H1 (cell line): ENCODE results near the gene FAM136A. TPM values are rescaled to one million over a fixed set of nuclear protein-coding genes. Genes with fewer than 3 reads are reported as not detected.

Source experiments
- CTCF ChIA-PET: fragments of 300-600 bp; sonication (Branson Sonifier 250); formaldehyde crosslinking; loops from one replicate; lab custom pipeline; 2021; ENCODE audit not compliant: partially characterized antibody; lab: Charles Lee
- POLR2A ChIA-PET: fragments of 300-600 bp; sonication (Branson Sonifier 250); formaldehyde crosslinking; loops from one replicate; lab custom pipeline; 2021; ENCODE audit warnings: inconsistent platforms; ENCODE audit not compliant: partially characterized antibody; lab: Charles Lee
- DNase-seq, 2 experiments: peaks; one replicate each; pipeline versions ENCODE4 v3.0.0 to v3.0.0-alpha.2; 2010 to 2022; ENCODE audit warnings: low spot score in 2 of 2, low read depth in 1 of 2, mixed read lengths in 1 of 2
- FAIRE-seq: peaks from 2 replicates; lab custom pipeline; 2011; peaks lifted over from hg19 to GRCh38; lab: Jason Lieb, UNC
- H2AFZ ChIP-seq: 2 replicates; pipeline ENCODE4 v1.8.1; 2012; ENCODE audit warnings: low read length, inconsistent platforms
- H2AK5ac ChIP-seq: 2 replicates; pipeline ENCODE4 v1.6.1; 2013; ENCODE audit warnings: low read depth, low read length
- H2BK120ac ChIP-seq: replicated peaks from 2 replicates; pipeline ENCODE3; 2013; ENCODE audit warnings: low read depth, low read length, inconsistent platforms
- H2BK12ac ChIP-seq: 2 replicates; pipeline ENCODE4 v1.6.1; 2013; ENCODE audit warnings: low read depth, low read length
- H2BK15ac ChIP-seq: 2 replicates; pipeline ENCODE4 v1.6.1; 2013; ENCODE audit warnings: low read length
- H2BK20ac ChIP-seq: 2 replicates; pipeline ENCODE4 v1.6.1; 2013; ENCODE audit warnings: low read length
- H2BK5ac ChIP-seq: 2 replicates; pipeline ENCODE4 v1.6.1; 2013; ENCODE audit warnings: low read depth, low read length
- H3K14ac ChIP-seq: 2 replicates; pipeline ENCODE4 v1.6.1; 2013; ENCODE audit warnings: inconsistent platforms; ENCODE audit not compliant: insufficient read length
- H3K18ac ChIP-seq: 2 replicates; pipeline ENCODE4 v1.6.1; 2013; ENCODE audit warnings: low read length; ENCODE audit errors: extremely low read depth
- H3K23ac ChIP-seq: 2 replicates; pipeline ENCODE4 v1.6.1; 2013; ENCODE audit warnings: inconsistent platforms; ENCODE audit not compliant: insufficient read length
- H3K23me2 ChIP-seq: 2 replicates; pipeline ENCODE4 v1.6.1; 2013; ENCODE audit warnings: low read depth, low read length
- H3K27ac ChIP-seq: 2 replicates; pipeline ENCODE4 v1.6.1; 2011; ENCODE audit warnings: low read depth, low read length, inconsistent platforms
- H3K27me3 ChIP-seq, 4 experiments: replicated peaks in 1 of 4; 1 replicate in 1 of 4; 2 replicates in 3 of 4; pipeline versions ENCODE4 v1.6.1 to v1.8.1; 2011 to 2013; ENCODE audit warnings: low read length in 3 of 4, mild to moderate bottlenecking in 3 of 4, inconsistent platforms in 2 of 4, mixed read lengths in 2 of 4, moderate library complexity in 1 of 4; ENCODE audit not compliant: control insufficient read depth in 3 of 4, insufficient read depth in 3 of 4; ENCODE audit errors: extremely low read depth in 1 of 4
- H3K36me3 ChIP-seq, 4 experiments: 2 replicates each; pipeline versions ENCODE4 v1.6.1 to v1.8.1; 2011 to 2013; ENCODE audit warnings: mild to moderate bottlenecking in 4 of 4, low read length in 3 of 4, moderate library complexity in 2 of 4, control low read depth in 1 of 4, inconsistent platforms in 1 of 4; ENCODE audit not compliant: insufficient read depth in 4 of 4, control insufficient read depth in 2 of 4
- H3K4ac ChIP-seq: replicated peaks from 2 replicates; pipeline ENCODE3; 2013; ENCODE audit warnings: low read length, low read depth, mixed read lengths, inconsistent platforms; ENCODE audit not compliant: insufficient read length
- H3K4me1 ChIP-seq, 4 experiments: replicated peaks in 1 of 4; 1 replicate in 1 of 4; 2 replicates in 3 of 4; pipeline versions ENCODE4 v1.6.1 to v1.8.1; 2011 to 2013; ENCODE audit warnings: low read length in 3 of 4, inconsistent platforms in 2 of 4, mixed read lengths in 1 of 4; ENCODE audit not compliant: insufficient read depth in 4 of 4, control insufficient read depth in 3 of 4
- H3K4me2 ChIP-seq, 2 experiments: 2 replicates each; pipeline versions ENCODE4 v1.6.1 to v1.8.1; 2011 to 2013; ENCODE audit warnings: low read depth in 2 of 2, low read length in 2 of 2, control low read depth in 1 of 2, inconsistent platforms in 1 of 2, mild to moderate bottlenecking in 1 of 2; ENCODE audit not compliant: insufficient read depth in 1 of 2
- H3K4me3 ChIP-seq, 4 experiments: fragments of 200-600, 300-600 bp in 1 of 4; sonication (generic), shearing (Covaris generic), sonication (Bioruptor Twin) in 1 of 4; 2 replicates each; pipeline versions ENCODE4 v1.5.1 to v1.8.1; 2011 to 2016; ENCODE audit warnings: low read length in 4 of 4, low read depth in 3 of 4, control low read depth in 2 of 4, inconsistent platforms in 2 of 4, mild to moderate bottlenecking in 2 of 4, mixed read lengths in 1 of 4, moderate library complexity in 1 of 4; ENCODE audit not compliant: insufficient read depth in 2 of 4; ENCODE audit errors: extremely low read depth in 1 of 4
- H3K56ac ChIP-seq: replicated peaks from 2 replicates; pipeline ENCODE3; 2013; ENCODE audit warnings: low read depth, mild to moderate bottlenecking, mixed read lengths, low read length, inconsistent platforms; ENCODE audit not compliant: insufficient read length
- H3K79me1 ChIP-seq: 2 replicates; pipeline ENCODE4 v1.6.1; 2013; ENCODE audit warnings: low read depth, low read length, control low read depth
- H3K79me2 ChIP-seq, 2 experiments: 2 replicates each; pipeline versions ENCODE4 v1.6.1 to v1.8.1; 2012 to 2013; ENCODE audit warnings: low read length in 2 of 2, mild to moderate bottlenecking in 2 of 2, inconsistent platforms in 1 of 2; ENCODE audit not compliant: insufficient read depth in 2 of 2, control insufficient read depth in 1 of 2
- H3K9ac ChIP-seq, 4 experiments: replicated peaks in 1 of 4; 1 replicate in 1 of 4; 2 replicates in 3 of 4; pipeline versions ENCODE4 v1.6.1 to v1.8.1; 2011 to 2013; ENCODE audit warnings: low read depth in 3 of 4, low read length in 3 of 4, control low read depth in 2 of 4, mild to moderate bottlenecking in 2 of 4, moderate library complexity in 2 of 4, inconsistent platforms in 1 of 4; ENCODE audit errors: extremely low read depth in 1 of 4
- H3K9me3 ChIP-seq, 2 experiments: 2 replicates each; pipeline versions ENCODE4 v1.6.1 to v1.8.1; 2012 to 2013; ENCODE audit warnings: mild to moderate bottlenecking in 2 of 2, moderate library complexity in 2 of 2, control low read depth in 1 of 2, inconsistent platforms in 1 of 2, low read depth in 1 of 2, low read length in 1 of 2, mixed read lengths in 1 of 2; ENCODE audit not compliant: insufficient read depth in 2 of 2
- H4K20me1 ChIP-seq, 2 experiments: replicated peaks in 1 of 2; 2 replicates each; pipeline versions ENCODE3 to v1.8.1; 2011 to 2013; ENCODE audit warnings: inconsistent platforms in 2 of 2, low read length in 2 of 2, mild to moderate bottlenecking in 1 of 2; ENCODE audit not compliant: insufficient read depth in 2 of 2, control insufficient read depth in 1 of 2
- H4K5ac ChIP-seq: 2 replicates; pipeline ENCODE4 v1.6.1; 2013; ENCODE audit warnings: low read length, low read depth, mixed read lengths, inconsistent platforms; ENCODE audit not compliant: insufficient read length
- H4K8ac ChIP-seq: 2 replicates; pipeline ENCODE4 v1.8.0; 2013; ENCODE audit warnings: mild to moderate bottlenecking, moderate library complexity, low read length, inconsistent platforms; ENCODE audit not compliant: insufficient read depth; ENCODE audit errors: extremely low read depth
- H4K91ac ChIP-seq: replicated peaks from 2 replicates; pipeline ENCODE3; 2013; ENCODE audit warnings: low read length, mixed read lengths, inconsistent platforms; ENCODE audit not compliant: insufficient read length
- BCL11A ChIP-seq, 2 experiments: IDR thresholded peaks; one replicate each; pipeline ENCODE4 v1.6.1; 2011; ENCODE audit warnings: low read depth in 2 of 2, low read length in 2 of 2, mild to moderate bottlenecking in 2 of 2
- BRCA1 ChIP-seq: IDR thresholded peaks from 2 replicates; pipeline ENCODE4 v1.6.1; 2012; ENCODE audit warnings: low read depth, low read length, improper control_type of control experiment
- CBX8 ChIP-seq: fragments of 300-800, 300-1000 bp; sonication (generic); IDR thresholded peaks from 2 replicates; pipeline ENCODE4 v1.7.1; 2016; ENCODE audit warnings: low read depth, low read length, borderline replicate concordance
- E2F6 ChIP-seq: IDR thresholded peaks from 2 replicates; pipeline ENCODE4 v1.6.1; 2012; ENCODE audit warnings: inconsistent platforms
- MAFK ChIP-seq: IDR thresholded peaks from 2 replicates; pipeline ENCODE4 v1.6.1; 2012; ENCODE audit warnings: low read depth, mild to moderate bottlenecking, improper control_type of control experiment, low read length
- NANOG ChIP-seq: IDR thresholded peaks from 2 replicates; pipeline ENCODE4 v1.6.1; 2011; ENCODE audit warnings: low read length, low read depth, mild to moderate bottlenecking, inconsistent platforms; ENCODE audit not compliant: insufficient read depth, poor library complexity, severe bottlenecking
- POLR2A ChIP-seq, 2 experiments: IDR thresholded peaks; 1 replicate in 1 of 2; 2 replicates in 1 of 2; pipeline ENCODE4 v1.6.1; 2011; ENCODE audit warnings: low read depth in 2 of 2, low read length in 2 of 2, mild to moderate bottlenecking in 2 of 2; ENCODE audit errors: control extremely low read depth in 1 of 2
- RBBP5 ChIP-seq: IDR thresholded peaks from 2 replicates; pipeline ENCODE4 v1.7.1; 2012; ENCODE audit warnings: low read depth, mild to moderate bottlenecking, inconsistent platforms, low read length, moderate library complexity, borderline replicate concordance
- SP4 ChIP-seq: IDR thresholded peaks from 2 replicates; pipeline ENCODE4 v1.6.1; 2012; ENCODE audit warnings: low read length, inconsistent platforms
- ZNF274 ChIP-seq: IDR thresholded peaks from 2 replicates; pipeline ENCODE4 v1.7.0; 2012; ENCODE audit warnings: low read length, borderline replicate concordance; ENCODE audit errors: extremely low read depth
- WGBS, 2 experiments: shearing (Covaris generic) in 1 of 2; methylation state at CpG; one replicate each; pipeline versions ENCODE4 v1.1.6 to v1.1.7; 2013 to 2015; ENCODE audit warnings: low lambda C conversion rate in 2 of 2, mixed read lengths in 2 of 2, inconsistent platforms in 1 of 2, low coverage in 1 of 2, missing lambda C conversion rate in 1 of 2; ENCODE audit not compliant: insufficient replicate concordance in 2 of 2, insufficient coverage in 1 of 2, insufficient read length in 1 of 2; ENCODE audit errors: extremely low coverage in 1 of 2, missing lambda C conversion rate in 1 of 2; 5-methylcytosine and 5-hydroxymethylcytosine counted together
- polyA plus RNA-seq, 7 experiments: library from polyadenylated mRNA; depleted of rRNA in 3 of 7; stranded (reverse) in 5 of 7; unstranded in 2 of 7; fragments of >200 nt in 5 of 7; fragments of 200-250 nt in 2 of 7; gene quantifications; 1 replicate in 5 of 7; 2 replicates in 1 of 7; 4 replicates in 1 of 7; pipeline versions ENCODE4 v1.2.1 to v1.2.3, GENCODE V29; 2011 to 2013; ENCODE audit warnings: missing spikeins in 2 of 7, mixed read lengths in 2 of 7
- total RNA-seq: library from RNA; stranded (reverse); fragmentation: NEBNext Ultra II Directional; extraction: Animal tissue kit (Norgen Biotek cat#: 25700); gene quantifications from 2 replicates; pipeline ENCODE4 v1.2.1, GENCODE V29; 2021

The FAM136A gene
- total and polyA plus RNA-seq, 2 of the 8 experiments (the other 6 are each of a cell fraction or from before 2014, with no cell fraction given) = 58.2 to 122 TPM

- no peak overlapping the region for H3K9ac ChIP-seq
- no peaks in the 10 kb centered on the region for H3K23me2 ChIP-seq
- H3K14ac ChIP-seq = no peak overlapping the region
- DNase-seq (no peak), FAIRE-seq (no peak)
- TF ChIP-seq RBBP5 = no peak
- TF ChIP-seq ZNF274 = no peak
- no peak for TF ChIP-seq NANOG
- no peak for TF ChIP-seq CBX8
- no peak for TF ChIP-seq E2F6
- TF ChIP-seq SP4 = no peak
- no peak for TF ChIP-seq BCL11A (IDR thresholded peaks at IDR 0.05; ENCODE audit: low read depth in 2 of 2, low read length in 2 of 2)
- TF ChIP-seq BRCA1 = no peak
- TF ChIP-seq POLR2A (IDR thresholded peaks at IDR 0.05; ENCODE audit: control extremely low read depth in 1 of 2, low read depth in 2 of 2, low read length in 2 of 2) = no peak
- no peak for TF ChIP-seq MAFK
- H2BK120ac ChIP-seq = no peak overlapping the region
- no peak overlapping the region for H3K56ac ChIP-seq
- H3K4me1 ChIP-seq = peaks cover 0 to 6% (median 0%) of the 10 kb centered on the region in 4 experiments; a peak in 1 of 7 replicates
- CTCF ChIA-PET = interaction anchor here (0.8 to 4.9 kb wide), 8 partner anchors 11 to 439 kb away, joined by 3 to 47 read pairs (median 4); partner anchors contain the start of gene FAM136A
- H3K9me3 ChIP-seq = no peaks in the 10 kb centered on the region
- no peak overlapping the region for H3K18ac ChIP-seq
- no peak overlapping the region for H2BK12ac ChIP-seq
- no peaks in the 10 kb centered on the region for H4K20me1 ChIP-seq
- no peak overlapping the region for H3K4me3 ChIP-seq
- no peak overlapping the region for H2AFZ ChIP-seq
- no peak overlapping the region for H2BK15ac ChIP-seq
- H4K91ac ChIP-seq = no peak overlapping the region
- H4K8ac ChIP-seq = no peak overlapping the region
- H4K5ac ChIP-seq = no peak overlapping the region
- POLR2A ChIA-PET = interaction anchor here (1.0 kb wide), 1 partner anchor 18 kb away, joined by 3 read pairs; no protein-coding TSS in a partner anchor
- H3K36me3 ChIP-seq = no peaks in the 10 kb centered on the region
- H3K23ac ChIP-seq = no peak overlapping the region
- H2BK5ac ChIP-seq = no peak overlapping the region
- H2AK5ac ChIP-seq = no peak overlapping the region
- no peaks in the 10 kb centered on the region for H3K79me2 ChIP-seq
- 93% methylated on average over 3 of the region's 3 CpGs; no CpG with 5 or more reads in 1 of the 2 experiments for WGBS, 2 experiments
- H3K27me3 ChIP-seq = no peaks in the 10 kb centered on the region; a peak in 1 of 7 replicates
- H3K79me1 ChIP-seq = no peaks in the 10 kb centered on the region
- H2BK20ac ChIP-seq = no peak overlapping the region
- no peak overlapping the region for H3K4ac ChIP-seq
- H3K4me2 ChIP-seq = no peak overlapping the region
- H3K27ac ChIP-seq = no peak overlapping the region
Measured at GRCh38 chr2:70330476-70330875, 28.6 kb upstream of the FAM136A start.
